NK-92 (cell line): Measurements from ENCODE around the gene CCS.
A peak's percentile ranks its signal among the peaks of the same experiment; 100 is the strongest.
"Not testable (repeated sequence)": the region's sequence is repeated elsewhere in the genome, so short reads cannot be mapped to it uniquely, and the experiment has no call there.

Experiments
- DNase-seq: peaks from one replicate; lab custom pipeline; 2025; ENCODE audit not compliant: unreplicated experiment; lab: John Stamatoyannopoulos, UW

The CCS gene

GRCh38 chr11:66625041-66625751 lies 32.2 kb downstream of the CCS start:
- no peak for DNase-seq

DNA sequence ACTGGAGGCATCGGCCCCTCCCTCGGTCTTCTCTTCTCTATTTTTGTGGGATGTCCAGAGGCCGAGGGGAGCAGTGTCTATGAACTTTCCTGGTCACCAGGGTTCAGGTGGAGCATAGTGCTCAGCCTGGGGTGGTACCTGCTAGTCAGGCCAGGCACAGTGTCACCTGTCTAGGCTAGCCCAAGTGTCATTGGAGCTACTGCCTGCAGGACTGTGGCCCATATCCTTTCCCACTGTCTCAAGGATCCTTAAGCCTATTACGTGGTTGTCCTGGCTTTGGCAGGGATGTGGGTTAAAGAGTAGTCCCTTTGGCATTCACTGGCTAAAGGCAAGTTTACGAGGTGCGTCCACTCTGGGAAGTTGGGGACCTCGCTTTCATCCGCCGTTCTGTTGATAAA lies 32.8 kb downstream of the CCS start:
- no peak for DNase-seq

DNA sequence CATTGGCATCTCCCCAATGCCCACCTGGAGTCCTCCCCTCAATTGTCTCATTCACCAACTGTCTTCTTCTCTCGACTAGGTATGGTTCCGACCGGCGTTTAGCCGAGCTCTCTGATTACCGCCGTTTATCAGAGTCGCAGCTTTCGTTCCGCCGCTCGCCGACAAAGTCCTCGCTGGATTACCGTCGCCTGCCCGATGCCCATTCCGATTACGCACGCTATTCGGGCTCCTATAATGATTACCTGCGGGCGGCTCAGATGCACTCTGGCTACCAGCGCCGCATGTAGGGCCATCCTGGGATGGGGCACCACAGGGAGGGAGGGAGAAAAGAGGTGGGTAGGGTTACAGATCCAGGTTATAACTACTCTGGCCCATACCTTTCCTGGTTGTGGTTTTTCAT lies 33.4 kb downstream of the CCS start:
- DNase-seq: no peak

DNA sequence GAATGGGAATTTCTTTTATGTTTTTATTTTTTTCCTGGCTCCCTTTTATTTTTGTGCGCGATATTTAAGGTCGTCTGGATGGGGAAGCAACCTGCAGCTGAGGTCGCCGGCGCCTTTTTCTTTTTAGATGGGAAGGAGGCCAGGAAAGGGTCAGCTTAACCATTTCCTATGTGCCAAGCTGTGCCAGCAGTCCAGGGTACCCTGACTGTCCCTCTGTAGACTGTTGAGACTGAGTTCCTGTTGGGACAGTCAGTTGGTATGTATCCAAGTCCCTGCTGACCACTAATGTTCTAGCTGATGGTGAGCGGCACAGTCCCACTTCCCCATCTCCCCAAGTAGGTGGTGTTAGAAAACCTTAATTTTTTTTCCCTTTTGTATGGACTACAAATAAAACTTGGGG lies 33.9 kb downstream of the CCS start:
- no peak for DNase-seq

- DNase-seq: no peak
Measured at GRCh38 chr11:66628061-66628603, 35.1 kb downstream of the CCS start.

GRCh38 chr11:66629356-66629755 lies 36.4 kb downstream of the CCS start:
- DNase-seq: no peak

- DNase-seq: no peak
Measured at GRCh38 chr11:66631883-66632282, 38.9 kb downstream of the CCS start.

DNA sequence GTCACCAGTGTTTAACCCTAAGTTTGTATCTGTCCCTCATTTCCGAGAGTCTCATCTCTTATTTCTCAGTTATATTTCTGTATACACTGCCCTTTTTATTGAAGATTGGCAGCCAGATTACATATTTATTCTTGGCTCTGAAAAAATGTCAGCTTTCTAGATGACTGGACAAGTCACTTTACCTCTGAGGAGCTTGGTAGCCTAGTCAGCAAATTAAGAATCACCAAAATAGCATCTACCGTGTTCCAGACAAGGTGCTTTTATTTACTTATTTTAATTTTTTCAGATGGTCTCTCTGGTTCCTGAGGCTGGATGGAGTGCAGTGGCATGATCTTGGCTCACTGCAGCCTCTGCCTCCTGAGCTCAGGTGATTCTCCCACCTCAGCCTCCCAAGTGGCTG lies 40.0 kb downstream of the CCS start:
- DNase-seq: no peak

DNA sequence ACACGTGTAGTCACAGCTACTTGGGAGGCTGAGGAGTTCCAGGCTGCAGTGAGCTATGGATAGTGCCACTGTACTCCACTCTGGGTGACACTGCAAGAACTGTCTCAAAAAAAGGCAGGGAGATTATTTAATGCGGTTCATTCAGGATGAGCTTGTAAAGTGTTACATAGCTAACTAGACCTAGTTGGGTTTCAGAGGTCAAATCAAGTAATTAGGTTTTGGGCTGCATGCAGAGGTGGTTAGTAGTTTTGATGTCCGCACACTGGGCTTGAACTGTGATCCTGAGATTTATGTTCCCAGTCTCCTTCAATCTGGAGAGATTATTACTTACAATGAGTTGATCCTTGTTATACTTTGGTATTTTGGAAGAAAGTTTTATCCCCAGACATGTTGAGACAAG lies 43.4 kb downstream of the CCS start:
- no peak for DNase-seq

DNA sequence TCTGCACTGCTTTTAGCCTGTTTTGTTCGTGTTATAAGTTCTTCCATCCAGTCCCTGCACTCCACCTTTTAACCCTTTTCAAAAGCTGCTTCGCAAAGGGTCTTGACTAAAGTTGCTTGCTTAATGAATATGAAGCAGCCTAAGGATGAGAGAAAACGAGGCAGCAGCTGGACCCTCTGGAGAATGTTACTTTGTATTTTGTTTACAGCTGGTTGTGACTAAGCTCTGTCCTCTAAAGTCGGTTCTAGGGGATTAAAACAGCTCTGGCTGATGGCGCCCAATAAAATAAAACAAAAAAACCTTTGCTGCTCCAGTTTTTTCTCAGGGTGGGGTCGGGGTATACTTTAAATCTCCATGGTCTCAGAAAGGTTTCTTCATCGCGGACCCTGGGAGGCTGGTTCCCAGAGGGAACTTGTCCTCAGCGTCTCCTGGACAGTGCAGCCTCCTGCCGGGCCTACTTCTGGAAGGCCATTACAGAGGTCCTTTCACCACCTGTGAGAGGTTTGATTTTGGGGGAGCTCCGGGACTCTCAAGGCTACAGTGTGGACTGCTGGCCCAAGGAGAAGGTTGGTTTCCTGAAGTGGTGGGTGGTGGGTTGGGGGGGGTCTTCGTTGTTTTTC lies 44.7 kb downstream of the CCS start:
- DNase-seq: no peak

DNA sequence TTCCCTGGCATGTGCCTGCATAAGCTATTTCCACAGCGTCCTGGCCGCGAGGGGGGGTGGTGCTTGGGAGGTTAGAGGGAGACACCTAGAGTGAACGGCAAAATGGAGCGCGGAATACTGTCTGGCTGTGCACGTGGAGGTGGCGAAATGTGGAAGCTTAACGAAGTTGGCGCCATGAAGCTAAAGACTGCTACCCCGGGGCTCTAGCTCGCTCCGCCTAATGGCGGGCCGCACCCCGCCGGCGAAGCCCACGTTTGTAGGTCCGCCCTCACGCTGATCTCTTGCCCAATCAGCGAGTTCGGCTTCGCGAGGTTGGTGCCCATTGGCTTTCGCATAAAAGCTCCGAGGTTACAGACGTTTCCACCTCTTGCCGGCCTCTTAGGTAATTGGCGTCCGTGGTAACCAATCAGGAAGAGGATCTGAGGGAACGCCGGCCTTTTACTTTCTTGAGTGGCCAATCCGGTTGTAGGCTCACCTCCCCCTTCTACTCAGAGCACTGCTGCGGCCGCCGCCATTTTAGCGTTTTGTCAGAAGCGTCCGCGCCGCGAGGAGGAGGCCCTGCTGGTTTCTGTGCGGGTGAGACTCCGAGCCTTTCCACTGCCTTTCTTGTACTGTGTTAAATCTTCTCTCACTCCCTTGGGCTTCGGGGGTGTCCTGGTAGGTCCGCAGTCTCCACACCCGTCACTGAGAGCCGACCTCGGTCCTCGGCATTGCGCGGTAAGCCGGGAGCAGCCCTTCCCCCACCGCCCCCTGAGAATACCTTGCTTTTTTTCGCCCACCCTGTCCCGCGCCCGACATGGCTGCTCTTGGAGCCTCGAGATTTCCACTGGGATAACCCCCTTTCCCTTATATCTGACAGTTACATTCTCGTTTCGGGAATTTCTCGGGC lies 45.4 kb downstream of the CCS start, which contains the start of gene RBM4:
TSS of gene RBM4 (plus strand) at position 527 of the 889 bp plus-strand sequence. CDS start 1,009 bp downstream, outside the sequence.
- peak; percentile 96 for DNase-seq

- no peak for DNase-seq
Measured at GRCh38 chr11:66639066-66639813, 46.3 kb downstream of the CCS start.

DNA sequence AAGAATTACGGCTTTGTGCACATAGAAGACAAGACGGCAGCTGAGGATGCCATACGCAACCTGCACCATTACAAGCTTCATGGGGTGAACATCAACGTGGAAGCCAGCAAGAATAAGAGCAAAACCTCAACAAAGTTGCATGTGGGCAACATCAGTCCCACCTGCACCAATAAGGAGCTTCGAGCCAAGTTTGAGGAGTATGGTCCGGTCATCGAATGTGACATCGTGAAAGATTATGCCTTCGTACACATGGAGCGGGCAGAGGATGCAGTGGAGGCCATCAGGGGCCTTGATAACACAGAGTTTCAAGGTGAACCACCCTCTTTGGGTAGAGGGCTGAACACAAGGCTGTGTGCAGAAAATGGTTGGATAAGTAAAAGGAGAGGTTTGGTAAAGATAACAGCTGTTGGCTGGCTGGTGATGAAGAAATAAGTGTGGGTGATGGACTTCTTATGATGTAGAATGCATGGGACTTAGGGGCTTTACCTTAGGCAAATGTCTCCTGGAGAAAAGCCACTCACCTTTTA lies 46.9 kb downstream of the CCS start:
- DNase-seq: not testable (repeated sequence)

DNA sequence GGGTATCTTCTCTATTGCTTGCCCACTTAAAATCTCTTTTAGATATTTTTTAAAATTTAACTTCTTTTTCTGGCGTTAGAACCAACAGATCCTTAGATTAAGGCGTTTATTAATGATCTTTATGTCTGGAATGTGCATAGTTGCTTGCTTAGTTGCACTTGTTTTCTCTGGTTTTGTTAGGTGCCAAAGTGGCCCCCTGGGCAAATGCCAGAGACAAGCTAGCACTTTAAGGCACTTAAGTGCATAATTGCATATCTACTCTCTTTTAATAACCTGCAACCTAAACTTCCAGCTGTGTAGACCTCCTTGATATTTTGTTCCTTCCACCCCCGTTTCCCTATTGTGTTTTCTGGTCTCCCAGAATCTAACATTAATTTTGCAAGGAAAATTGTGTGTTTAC lies 48.8 kb downstream of the CCS start:
- no peak for DNase-seq

GRCh38 chr11:66643745-66644437 lies 50.9 kb downstream of the CCS start:
- DNase-seq: no peak

DNA sequence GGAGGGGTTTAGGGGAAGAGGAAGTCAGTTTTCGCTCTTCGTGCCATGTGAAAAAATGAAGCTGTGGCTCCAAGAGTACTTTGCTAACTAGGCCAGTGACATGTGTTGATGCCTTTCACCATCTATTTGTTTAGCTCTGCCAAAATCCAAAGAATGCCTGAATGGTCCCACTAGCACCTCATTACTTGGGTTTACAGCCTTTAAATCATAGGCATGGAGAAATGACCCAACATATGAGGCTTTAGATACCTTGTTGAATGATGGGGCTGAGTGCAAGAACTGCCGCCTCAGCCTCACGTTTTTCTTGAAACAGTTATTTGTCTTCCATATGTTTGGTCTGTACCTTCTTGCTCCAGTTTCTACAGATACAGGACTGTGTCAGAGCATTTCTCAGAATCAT lies 53.8 kb downstream of the CCS start:
- no peak for DNase-seq

- no peak for DNase-seq
Measured at GRCh38 chr11:66649903-66650302, 56.9 kb downstream of the CCS start.

GRCh38 chr11:66651016-66651415 lies 58.0 kb downstream of the CCS start:
- DNase-seq: no peak

- DNase-seq: no peak
Measured at GRCh38 chr11:66652651-66653050, 59.7 kb downstream of the CCS start.

- DNase-seq: no peak
Measured at GRCh38 chr11:66653123-66653522, 60.1 kb downstream of the CCS start.
